GM21423 (cell line): ENCODE results near the gene PBRM1.

ENCODE experiments used
- ATAC-seq: cut with Tn5 transposase; IDR thresholded peaks from one replicate; pipeline ENCODE4 v1.9.1; 2021; ENCODE audit warnings: mild to moderate bottlenecking, moderate library complexity; ENCODE audit not compliant: unreplicated experiment

The PBRM1 gene

GRCh38 chr3:52574056-52574965, 111.4 kb downstream of the PBRM1 start:
- no peak for ATAC-seq

- no peak for ATAC-seq
Measured at GRCh38 chr3:52572221-52572620, 113.5 kb downstream of the PBRM1 start.

GRCh38 chr3:52570076-52570475, 115.6 kb downstream of the PBRM1 start:
- no peak for ATAC-seq

- no peak for ATAC-seq
Measured at GRCh38 chr3:52568069-52568468, 117.6 kb downstream of the PBRM1 start.

- ATAC-seq, result no peak
Measured at GRCh38 chr3:52563984-52564383, 121.7 kb downstream of the PBRM1 start.

GRCh38 chr3:52561028-52561747, 124.5 kb downstream of the PBRM1 start:
- no peak for ATAC-seq

GRCh38 chr3:52558436-52558835, 127.3 kb downstream of the PBRM1 start:
- ATAC-seq, result no peak

- ATAC-seq, result no peak
Measured at GRCh38 chr3:52557011-52557960, 128.4 kb downstream of the PBRM1 start.

GRCh38 chr3:52555056-52555455, 130.7 kb downstream of the PBRM1 start:
- ATAC-seq, result no peak

GRCh38 chr3:52554026-52554755, 131.5 kb downstream of the PBRM1 start:
- ATAC-seq, result no peak

GRCh38 chr3:52552089-52552488, 133.6 kb downstream of the PBRM1 start:
- ATAC-seq, result no peak

GRCh38 chr3:52551118-52551517, 134.6 kb downstream of the PBRM1 start:
- no peak for ATAC-seq

GRCh38 chr3:52547143-52547542, 138.6 kb downstream of the PBRM1 start:
- ATAC-seq, result no peak

GRCh38 chr3:52546111-52546901, 139.4 kb downstream of the PBRM1 start:
- no peak for ATAC-seq

GRCh38 chr3:52544937-52545336, 140.8 kb downstream of the PBRM1 start:
- ATAC-seq, result no peak

GRCh38 chr3:52541050-52541449, 144.7 kb downstream of the PBRM1 start:
- no peak for ATAC-seq

GRCh38 chr3:52539010-52539653, 146.6 kb downstream of the PBRM1 start:
- ATAC-seq, result no peak

- no peak for ATAC-seq
Measured at GRCh38 chr3:52537726-52538421, 147.8 kb downstream of the PBRM1 start.
